ENCODE results near the gene SPOCK1.

- no peak for TF ChIP-seq CTCF (IDR thresholded peaks at IDR 0.05 in 8 of 11, conservative IDR thresholded peaks at IDR 0.05 in 3 of 11)
- TF ChIP-seq POLR2A (IDR thresholded peaks at IDR 0.05) = no peak
- TF ChIP-seq POLR2AphosphoS5 (IDR thresholded peaks at IDR 0.05) = no peak
Measured at GRCh38 chr5:137152616-137153015, 346.5 kb downstream of the SPOCK1 start.
